HG03060 (cell line): ENCODE measurements around the gene DLGAP1.

Source experiments
- ATAC-seq: cut with Tn5 transposase; IDR thresholded peaks from one replicate; pipeline ENCODE4 v1.9.1; 2021; ENCODE audit warnings: low read depth, moderate number of reproducible peaks; ENCODE audit not compliant: unreplicated experiment

DLGAP1 gene

DNA sequence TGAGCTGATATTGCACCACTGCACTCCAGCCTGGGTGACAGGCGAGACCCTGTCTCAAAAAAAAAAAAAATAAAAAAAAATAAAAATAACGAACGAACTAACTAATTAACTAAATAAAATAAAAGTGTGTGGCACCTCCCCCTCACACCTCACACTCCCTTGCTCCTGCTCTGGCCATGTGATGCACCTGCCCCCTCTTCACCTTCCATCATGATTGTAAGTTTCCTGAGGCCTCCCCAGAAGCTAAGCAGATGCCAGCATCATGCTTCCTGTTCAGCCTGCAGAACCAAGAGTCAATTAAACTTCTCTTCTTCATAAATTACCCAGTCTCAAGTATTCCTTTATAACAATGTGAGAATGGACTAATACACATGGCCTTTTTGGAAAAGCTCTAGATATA lies 773.0 kb downstream of the DLGAP1 start:
- no peak for ATAC-seq

DNA sequence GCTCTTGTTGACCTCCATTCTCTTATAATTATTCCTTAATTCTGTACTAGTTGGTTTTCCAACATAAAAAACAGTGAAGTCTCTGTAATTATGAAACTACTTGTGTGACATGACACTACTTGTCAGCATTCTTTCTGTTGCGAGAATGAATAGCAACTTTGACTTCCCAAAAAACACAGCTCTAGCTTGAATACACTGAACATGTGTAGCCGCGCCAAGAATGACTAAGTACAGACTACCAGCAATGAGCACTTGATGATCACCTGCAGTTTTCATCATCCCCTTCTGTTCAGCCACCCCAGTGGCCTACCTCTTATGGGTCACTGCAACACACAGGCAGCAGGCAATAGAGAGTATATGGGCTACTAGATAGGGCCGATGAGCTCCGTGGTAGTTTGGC lies 775.9 kb downstream of the DLGAP1 start:
- no peak for ATAC-seq

DNA sequence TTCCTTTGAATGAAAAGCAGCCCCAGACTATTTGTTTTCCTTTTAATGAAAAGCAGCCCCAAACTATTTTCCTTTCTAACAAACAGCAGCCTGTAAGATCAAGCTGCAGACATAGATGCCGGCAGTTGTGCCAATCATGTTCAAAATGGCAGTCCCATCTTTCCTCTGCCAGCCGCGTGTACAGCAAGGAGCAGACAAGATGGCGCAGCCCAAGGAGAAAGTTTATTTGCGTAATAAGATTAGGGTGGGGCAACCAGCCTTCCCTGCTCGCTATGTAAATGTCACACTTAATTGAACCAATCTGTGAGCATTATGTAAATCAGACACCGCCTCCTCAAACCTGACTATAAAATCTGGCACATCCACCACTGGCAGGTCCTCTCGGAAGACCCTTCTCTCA lies 779.1 kb downstream of the DLGAP1 start:
- ATAC-seq, result no peak

DNA sequence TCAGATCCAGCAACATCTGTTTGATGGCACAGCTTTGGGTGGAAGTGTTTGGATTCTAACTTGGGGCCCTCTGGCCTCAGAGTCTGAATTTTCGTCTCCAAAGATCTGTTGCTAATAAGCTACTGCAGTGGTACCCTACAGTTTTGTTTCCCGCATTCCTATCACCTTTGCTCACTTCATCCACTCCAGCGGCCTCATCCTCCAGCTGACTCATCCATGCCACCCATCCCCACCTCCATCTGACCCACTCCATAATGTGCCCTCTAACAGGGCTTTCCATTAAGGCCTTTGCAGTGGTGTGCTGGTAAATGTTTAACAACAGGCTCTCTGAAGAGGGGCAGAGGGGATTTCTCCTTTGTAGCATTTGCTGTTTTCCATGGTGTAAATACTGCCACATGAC lies 779.7 kb downstream of the DLGAP1 start:
- no peak for ATAC-seq

DNA sequence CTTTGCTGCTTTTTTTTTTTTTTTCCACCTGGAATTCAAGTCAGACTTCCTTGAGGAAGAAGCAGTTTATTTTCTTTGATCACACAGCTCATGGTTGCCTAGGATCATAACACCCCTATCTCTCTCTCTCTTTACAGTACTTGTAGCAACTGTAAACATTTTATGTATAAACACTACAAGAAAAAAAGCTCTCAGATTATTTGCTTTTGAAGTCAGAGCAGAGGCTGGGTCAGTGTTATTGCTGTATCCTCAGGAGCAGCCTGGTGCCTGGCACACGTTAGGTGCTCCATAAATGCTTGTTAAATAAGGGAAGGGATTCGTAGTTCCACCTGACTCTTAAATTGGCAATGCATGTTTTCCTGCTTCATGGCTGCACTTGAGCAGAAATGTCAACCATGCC lies 783.9 kb downstream of the DLGAP1 start:
- ATAC-seq, result no peak

GRCh38 chr18:3669376-3669775 lies 785.7 kb downstream of the DLGAP1 start:
- ATAC-seq, result no peak

- ATAC-seq, result no peak
Measured at GRCh38 chr18:3667255-3668137, 787.6 kb downstream of the DLGAP1 start.

- ATAC-seq, result no peak
Measured at GRCh38 chr18:3666526-3667254, 788.4 kb downstream of the DLGAP1 start.

GRCh38 chr18:3665780-3666525 lies 789.2 kb downstream of the DLGAP1 start:
- ATAC-seq, result no peak

DNA sequence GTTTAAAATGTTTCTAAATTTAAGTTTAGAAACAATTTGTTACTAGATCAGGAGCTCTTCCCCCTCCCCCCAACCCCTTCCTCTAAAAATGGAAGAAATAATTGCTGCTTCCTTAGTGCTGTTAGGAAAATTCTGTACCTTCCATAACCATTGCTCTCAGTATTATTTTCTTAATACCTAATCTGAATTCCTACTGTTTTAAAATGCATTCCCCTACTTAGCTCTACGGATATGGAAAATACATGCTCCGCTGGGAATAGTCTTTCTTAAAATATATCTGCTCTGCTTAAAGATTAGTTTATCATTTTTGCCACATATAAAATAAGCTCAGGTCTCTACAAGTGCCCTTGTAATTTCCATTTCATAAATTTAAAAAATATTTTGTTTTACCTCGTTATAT lies 789.9 kb downstream of the DLGAP1 start:
- no peak for ATAC-seq

- no peak for ATAC-seq
Measured at GRCh38 chr18:3664563-3665178, 790.4 kb downstream of the DLGAP1 start.

GRCh38 chr18:3663870-3664512 lies 791.1 kb downstream of the DLGAP1 start:
- no peak for ATAC-seq

DNA sequence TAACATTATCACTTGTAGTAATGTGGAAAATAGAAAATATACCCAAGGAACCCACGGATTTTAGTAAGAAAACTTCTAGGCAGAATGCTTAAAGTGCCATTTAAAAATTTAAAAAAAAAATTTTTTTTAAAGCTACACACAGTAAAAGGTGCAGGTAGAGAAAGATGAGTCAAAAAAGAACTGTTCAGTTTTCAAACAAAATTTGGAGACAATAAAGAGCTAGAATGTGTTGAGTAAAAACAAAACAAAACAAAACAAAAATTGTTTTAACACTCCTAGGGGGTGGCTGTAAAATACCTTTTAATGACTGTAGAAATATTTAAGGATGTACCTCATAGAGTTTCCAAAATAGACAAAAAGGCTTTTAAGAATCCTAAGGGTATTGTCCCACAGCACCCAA lies 793.1 kb downstream of the DLGAP1 start:
- ATAC-seq, result no peak

- no peak for ATAC-seq
Measured at GRCh38 chr18:3660739-3661515, 794.2 kb downstream of the DLGAP1 start.

DNA sequence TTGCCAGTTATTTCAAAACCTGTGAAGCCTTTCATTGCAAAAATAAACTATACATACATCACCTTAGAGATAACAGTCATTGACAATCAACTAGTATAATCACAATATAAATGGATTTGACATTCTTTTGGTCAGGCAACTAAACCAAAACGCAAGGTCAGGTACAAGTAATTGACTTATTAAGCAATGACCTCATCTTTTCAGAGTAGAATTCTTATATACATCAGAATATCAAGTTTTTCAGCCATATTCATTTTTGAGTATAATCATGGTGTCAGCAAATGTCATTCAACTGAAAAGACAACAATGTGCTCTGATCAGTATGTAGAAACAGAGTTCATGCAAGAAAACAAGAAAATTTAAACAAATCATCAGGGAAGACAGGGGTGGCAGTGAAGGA lies 796.6 kb downstream of the DLGAP1 start:
- no peak for ATAC-seq

DNA sequence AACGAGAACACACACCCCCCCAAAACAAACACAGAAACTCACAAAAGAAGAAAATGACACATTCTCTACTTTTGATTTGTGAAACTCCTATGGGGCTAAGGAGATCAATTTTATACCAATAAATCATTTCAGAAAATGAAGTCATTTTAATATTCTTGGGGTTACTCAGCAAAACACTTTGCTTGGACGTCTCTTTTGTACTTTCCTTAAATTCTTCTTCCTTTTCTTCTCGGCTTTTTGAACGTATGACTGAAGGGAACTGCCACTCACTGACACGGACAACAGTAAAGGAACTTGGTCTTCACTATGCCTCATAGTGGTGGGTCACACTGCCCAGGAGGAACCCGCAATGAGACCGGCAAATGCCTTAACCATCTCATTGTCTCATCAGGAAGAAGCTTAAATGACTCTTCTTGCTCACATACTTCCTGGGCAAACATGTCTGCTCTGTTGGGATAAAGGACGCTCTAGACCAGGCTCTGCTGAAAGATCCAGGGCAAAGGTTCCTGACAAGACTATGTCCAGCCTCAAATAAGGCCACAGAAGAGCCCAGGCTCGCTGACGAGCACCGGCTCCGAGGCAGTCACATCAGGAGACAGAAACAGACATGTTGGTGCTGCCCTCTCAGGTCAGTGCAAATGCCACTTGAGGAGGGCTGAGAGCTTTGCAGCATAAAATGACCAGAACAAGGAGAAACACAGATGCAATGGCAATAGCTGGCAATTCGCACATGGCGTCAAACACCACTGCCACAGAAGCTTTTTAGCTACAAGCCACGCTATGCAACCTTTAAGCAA lies 799.7 kb downstream of the DLGAP1 start:
- no peak for ATAC-seq

- ATAC-seq, result no peak
Measured at GRCh38 chr18:3654442-3655253, 800.5 kb downstream of the DLGAP1 start.
